ENCODE measurements around the gene NBEA. TPM values are rescaled to one million over a fixed set of nuclear protein-coding genes. Genes with fewer than 3 reads are reported as not detected.

The NBEA gene
- total RNA-seq, 4 donors from 2014 or later: 0.34 to 10.3 (median 2.4) TPM

DNA sequence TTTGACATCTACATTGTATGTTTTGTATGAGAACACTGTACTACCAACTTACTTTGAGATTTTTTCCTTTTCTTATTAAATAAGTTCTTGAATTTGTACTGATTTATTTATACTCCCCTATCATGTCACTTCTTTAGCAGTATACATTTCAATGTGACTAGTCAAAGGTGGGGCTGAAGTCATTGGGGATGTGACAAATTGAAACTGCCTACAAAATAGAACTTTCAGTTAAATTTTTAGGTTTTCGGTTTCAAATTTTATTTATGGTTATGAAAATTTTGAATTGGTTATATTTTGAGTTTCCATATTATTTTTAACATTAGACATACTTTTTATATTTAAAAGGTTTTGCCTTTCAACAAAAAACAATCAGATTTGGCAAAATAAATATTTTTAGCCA lies 221.6 kb downstream of the NBEA start:
- intact Hi-C loops (cut with DNase I): no loop called here

DNA sequence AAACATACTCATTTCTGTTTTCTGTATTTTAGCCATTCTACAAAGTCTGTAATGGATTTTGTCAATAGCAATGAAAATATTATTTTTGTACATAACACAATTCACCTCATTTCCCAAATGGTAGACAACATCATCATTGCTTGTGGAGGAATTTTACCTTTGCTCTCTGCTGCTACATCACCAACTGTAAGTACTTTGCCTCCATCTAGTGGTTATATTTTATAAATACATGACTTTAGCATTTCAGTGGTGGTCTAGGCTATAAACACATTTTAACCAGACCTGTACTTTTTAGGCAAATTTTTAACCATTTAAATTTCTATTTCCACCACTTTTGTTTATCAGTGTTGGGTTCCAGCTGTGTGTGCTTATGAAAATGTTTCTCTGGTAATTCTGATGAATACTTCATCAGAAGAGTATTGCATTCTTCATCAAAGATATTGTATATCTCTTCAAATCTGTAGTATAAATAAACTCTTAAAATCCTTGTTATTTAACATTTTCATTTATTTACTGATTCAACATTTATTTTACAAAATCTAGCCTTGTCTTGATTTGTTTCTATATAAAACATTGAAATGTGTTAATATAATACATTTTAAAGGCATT lies 222.4 kb downstream of the NBEA start:
- intact Hi-C loops (cut with DNase I): no loop called here
- H3K27ac ChIP-seq: no peak overlapping the region
- H3K27me3 ChIP-seq: no peaks in the 10 kb centered on the region
- no peaks in the 10 kb centered on the region for H3K9me3 ChIP-seq
- H3K36me3 ChIP-seq: no peaks in the 10 kb centered on the region
- H3K4me3 ChIP-seq: no peak overlapping the region
- TF ChIP-seq POLR2A (IDR thresholded peaks at IDR 0.05): no peak
- TF ChIP-seq, protein P1, sequence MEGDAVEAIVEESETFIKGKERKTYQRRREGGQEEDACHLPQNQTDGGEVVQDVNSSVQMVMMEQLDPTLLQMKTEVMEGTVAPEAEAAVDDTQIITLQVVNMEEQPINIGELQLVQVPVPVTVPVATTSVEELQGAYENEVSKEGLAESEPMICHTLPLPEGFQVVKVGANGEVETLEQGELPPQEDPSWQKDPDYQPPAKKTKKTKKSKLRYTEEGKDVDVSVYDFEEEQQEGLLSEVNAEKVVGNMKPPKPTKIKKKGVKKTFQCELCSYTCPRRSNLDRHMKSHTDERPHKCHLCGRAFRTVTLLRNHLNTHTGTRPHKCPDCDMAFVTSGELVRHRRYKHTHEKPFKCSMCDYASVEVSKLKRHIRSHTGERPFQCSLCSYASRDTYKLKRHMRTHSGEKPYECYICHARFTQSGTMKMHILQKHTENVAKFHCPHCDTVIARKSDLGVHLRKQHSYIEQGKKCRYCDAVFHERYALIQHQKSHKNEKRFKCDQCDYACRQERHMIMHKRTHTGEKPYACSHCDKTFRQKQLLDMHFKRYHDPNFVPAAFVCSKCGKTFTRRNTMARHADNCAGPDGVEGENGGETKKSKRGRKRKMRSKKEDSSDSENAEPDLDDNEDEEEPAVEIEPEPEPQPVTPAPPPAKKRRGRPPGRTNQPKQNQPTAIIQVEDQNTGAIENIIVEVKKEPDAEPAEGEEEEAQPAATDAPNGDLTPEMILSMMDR (IDR thresholded peaks at IDR 0.05): peak; percentile 32 to 62 (median 55)
- no peak for DNase-seq
- no peaks in the 10 kb centered on the region for H3K4me1 ChIP-seq

More for the DNA sequence above, 221.6 kb downstream of the NBEA start:
- 73 to 92% methylated on average over 1 of the region's 1 CpG for WGBS, 2 donors
- no peaks in the 10 kb centered on the region for H3K9me3 ChIP-seq
- no peaks in the 10 kb centered on the region for H3K4me1 ChIP-seq
- H3K4me3 ChIP-seq: no peak overlapping the region
- H3K27ac ChIP-seq: no peak overlapping the region
- no peaks in the 10 kb centered on the region for H3K27me3 ChIP-seq
- no peak for DNase-seq
- H3K36me3 ChIP-seq: no peaks in the 10 kb centered on the region
- no peak for TF ChIP-seq POLR2A (IDR thresholded peaks at IDR 0.05)
- TF ChIP-seq, protein P1 (IDR thresholded peaks at IDR 0.05): no peak

DNA sequence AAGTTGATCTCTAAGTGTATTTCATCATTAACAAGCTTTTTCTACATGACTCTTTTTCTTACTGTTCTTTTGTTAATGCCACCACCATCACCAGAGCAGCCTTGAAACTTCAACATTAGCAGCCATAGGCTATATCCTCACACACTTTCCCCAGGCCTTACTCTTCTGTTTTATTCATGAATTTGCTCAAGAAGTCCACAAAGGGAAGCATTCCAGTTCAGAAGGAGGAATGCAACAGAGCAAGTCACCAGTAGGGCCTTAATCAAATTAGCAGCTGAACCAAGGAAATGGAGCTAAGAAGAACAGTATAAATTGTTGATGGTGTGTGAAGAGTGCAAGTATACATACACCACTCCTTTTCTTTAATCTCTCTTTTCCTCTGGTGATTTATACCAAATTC lies 223.1 kb downstream of the NBEA start:
- no peak overlapping the region for H3K27ac ChIP-seq
- no peaks in the 10 kb centered on the region for H3K9me3 ChIP-seq
- no peaks in the 10 kb centered on the region for H3K36me3 ChIP-seq
- no peak for TF ChIP-seq POLR2A (IDR thresholded peaks at IDR 0.05)
- TF ChIP-seq, protein P1 (IDR thresholded peaks at IDR 0.05): no peak
- intact Hi-C loops (cut with DNase I): no loop called here
- DNase-seq: no peak
- H3K4me1 ChIP-seq: no peaks in the 10 kb centered on the region
- no peaks in the 10 kb centered on the region for H3K27me3 ChIP-seq
- no peak overlapping the region for H3K4me3 ChIP-seq

DNA sequence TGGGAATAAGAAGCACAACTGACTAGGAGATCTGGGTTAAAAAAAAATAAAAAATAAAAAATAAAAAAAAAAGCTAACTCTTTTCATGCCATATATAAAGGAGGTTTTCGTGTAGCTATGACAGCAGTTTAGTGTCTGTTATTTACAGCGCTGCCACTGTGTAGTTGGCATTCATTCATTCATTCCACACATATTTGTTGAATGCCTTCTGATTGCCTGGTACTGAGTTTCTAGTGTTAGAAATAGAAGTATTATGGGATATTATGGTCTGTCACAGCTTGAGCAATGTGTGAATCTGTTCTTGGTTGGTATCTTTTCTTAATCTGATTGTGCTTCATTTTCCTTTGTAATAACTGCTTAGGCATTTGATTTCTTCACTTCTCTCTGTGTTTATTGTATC lies 237.4 kb downstream of the NBEA start:
- intact Hi-C loops (cut with DNase I): no loop called here
- Histone ChIP-seq H3K9me3 (no peaks in the 10 kb centered on the region), H3K4me3 (no peak overlapping the region), H3K27me3 (no peaks in the 10 kb centered on the region), H3K36me3 (no peaks in the 10 kb centered on the region), H3K27ac (no peak overlapping the region), H3K4me1 (no peaks in the 10 kb centered on the region)
- no peak for DNase-seq
- WGBS, 2 donors: 77 to 84% methylated on average over 2 of the region's 2 CpGs
- TF ChIP-seq, protein P1 (IDR thresholded peaks at IDR 0.05): no peak
- TF ChIP-seq POLR2A (IDR thresholded peaks at IDR 0.05): no peak

DNA sequence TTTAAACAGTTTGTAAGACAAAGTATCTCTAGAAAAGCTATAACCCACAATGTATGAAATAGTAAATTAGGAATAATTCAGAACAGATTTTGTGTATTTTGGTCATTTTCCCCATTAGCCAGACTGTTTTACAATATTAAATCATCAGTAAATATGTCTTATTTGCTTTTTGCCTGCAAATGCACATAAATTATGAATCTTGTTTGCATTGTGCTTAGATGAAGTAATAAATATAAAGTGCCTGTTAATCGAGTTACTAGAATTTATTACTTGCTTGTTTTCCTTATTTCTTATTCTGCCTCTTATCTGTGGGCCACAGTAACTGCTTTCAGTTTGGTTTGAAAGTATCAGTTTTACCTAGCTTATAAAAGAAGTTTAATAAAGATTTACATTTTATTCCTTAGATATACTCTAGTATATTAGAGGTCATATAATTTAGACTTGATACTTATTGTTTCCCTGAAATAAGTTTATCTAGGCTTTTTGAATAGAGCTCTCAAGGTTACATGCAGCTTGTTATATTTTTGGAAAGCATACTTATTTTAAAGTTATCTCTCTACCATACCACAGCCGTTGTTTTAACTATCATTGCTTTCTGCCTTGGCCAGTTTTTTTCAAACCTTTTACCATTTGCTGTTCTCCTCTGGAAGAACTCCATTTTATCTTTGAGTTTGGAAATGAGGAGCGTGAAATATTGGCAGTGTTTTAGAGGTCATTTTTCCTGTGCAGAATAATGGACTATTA lies 238.0 kb downstream of the NBEA start:
- 61 to 70% methylated on average over 3 of the region's 3 CpGs for WGBS, 2 donors
- no peak overlapping the region for H3K4me3 ChIP-seq
- H3K27me3 ChIP-seq: no peaks in the 10 kb centered on the region
- no peak for TF ChIP-seq POLR2A (IDR thresholded peaks at IDR 0.05)
- no peaks in the 10 kb centered on the region for H3K4me1 ChIP-seq
- DNase-seq: no peak
- H3K27ac ChIP-seq: no peak overlapping the region
- no peaks in the 10 kb centered on the region for H3K36me3 ChIP-seq
- intact Hi-C loops (cut with DNase I): no loop called here
- H3K9me3 ChIP-seq: no peaks in the 10 kb centered on the region
